HG03196 (cell line): ENCODE data around the gene MED16.
A peak's percentile ranks its signal among the peaks of the same experiment; 100 is the strongest.

ENCODE experiments used
- ATAC-seq: cut with Tn5 transposase; IDR thresholded peaks from one replicate; pipeline ENCODE4 v1.9.1; 2021; ENCODE audit not compliant: unreplicated experiment

MED16 gene

DNA sequence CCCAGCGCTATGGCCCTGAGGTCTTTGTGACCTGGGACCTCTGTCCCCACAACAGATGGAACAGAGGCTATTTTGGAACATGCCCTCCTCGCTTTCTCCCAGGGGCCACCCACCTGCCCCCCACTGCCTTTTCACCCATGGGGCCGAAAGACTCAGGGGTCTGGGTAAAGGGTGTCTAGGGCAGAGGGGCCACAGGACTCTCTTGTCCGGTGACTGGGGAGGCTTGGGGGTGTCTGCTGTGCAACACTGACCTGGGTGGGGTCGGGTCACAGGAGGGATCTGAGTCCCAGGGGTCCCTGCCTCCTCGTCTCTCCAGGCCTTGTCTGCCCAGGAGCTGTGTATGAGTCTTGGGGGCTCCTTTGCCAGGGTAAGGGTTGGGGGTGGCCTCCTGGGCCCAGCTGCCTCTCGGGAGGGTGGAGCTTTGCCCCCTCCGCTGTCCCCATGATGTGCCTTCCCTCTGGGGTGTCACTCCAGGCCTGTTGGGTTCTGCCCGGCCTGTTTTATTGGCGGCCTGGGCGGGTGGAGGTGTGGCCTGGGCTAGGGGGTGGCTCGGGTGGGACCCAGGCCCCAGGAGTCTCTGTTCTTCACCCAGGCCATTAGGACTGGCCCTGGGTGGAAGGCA lies 34.9 kb upstream of the MED16 start:
- ATAC-seq: no peak

DNA sequence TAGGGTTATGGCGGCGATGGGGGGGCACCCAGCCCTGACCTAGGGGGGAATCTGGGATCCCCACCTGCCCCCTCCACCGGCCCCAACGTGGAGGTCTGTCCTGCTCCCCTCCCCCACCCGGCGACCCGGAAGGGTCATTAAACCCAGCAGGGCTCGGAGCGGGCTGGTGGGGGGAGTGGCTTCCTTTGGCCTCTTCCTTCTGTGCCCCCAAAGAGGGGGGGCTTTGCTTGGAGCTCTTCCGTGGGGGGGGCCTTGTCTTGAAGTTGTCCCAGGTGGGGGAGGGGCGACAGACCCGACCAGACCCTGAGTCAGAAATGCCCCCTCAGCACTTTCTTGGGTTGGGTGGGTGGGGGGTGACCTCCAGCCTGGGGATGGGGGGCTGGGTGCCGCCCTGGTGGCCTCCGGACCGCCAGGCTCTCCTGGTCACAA lies 34.4 kb upstream of the MED16 start:
- ATAC-seq: no peak

DNA sequence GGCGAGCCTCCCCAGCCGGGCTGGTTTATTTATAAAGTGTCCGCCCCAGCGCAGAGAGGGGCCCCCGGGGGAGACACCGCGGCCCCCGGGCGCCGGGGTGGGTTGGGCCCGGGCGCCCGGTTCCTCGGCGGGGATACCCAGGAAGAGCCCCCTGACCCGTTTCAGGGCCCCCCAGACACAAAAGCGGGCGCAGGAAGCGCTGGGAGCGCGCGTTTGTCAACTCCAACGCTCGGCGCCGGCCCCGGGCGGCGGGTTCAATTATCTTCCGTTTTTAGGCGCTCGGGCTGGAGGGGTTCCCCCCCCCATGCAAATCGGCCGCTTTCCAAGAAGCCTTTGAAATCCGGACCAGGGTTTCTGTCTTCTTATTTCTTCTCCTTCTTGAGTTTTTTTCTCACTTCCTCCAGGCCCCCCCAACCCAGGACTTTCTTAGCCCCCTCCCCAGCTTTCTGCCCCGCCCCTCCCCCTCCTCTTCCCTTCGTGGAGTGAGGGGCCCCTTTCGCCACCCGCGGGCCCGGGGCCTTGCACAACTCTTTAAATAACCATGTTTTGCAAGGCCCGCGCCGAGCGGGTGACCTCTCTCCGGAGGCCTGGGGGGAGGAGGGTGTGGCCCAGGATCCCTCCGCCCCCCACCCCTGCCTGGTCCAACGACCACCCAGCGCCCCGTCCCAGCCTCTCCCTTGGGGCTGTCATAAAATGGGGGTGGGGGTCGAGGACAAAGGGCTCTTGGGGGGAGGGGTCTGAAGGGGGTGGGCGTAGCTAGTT lies 33.8 kb upstream of the MED16 start:
- no peak for ATAC-seq

DNA sequence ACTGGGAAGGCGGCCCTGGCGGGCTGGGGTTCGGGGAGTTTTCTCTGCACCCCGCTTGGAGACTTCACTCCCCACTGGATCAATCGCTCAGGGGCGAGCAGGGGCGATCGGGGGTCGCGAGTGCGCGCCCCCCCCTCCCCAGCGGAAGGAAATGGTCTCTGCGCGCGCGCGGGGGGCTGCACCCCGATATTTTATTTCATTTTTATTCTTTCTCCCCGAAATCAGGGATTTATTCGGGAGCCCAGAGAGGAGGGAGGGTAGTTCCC lies 33.3 kb upstream of the MED16 start:
- no peak for ATAC-seq

DNA sequence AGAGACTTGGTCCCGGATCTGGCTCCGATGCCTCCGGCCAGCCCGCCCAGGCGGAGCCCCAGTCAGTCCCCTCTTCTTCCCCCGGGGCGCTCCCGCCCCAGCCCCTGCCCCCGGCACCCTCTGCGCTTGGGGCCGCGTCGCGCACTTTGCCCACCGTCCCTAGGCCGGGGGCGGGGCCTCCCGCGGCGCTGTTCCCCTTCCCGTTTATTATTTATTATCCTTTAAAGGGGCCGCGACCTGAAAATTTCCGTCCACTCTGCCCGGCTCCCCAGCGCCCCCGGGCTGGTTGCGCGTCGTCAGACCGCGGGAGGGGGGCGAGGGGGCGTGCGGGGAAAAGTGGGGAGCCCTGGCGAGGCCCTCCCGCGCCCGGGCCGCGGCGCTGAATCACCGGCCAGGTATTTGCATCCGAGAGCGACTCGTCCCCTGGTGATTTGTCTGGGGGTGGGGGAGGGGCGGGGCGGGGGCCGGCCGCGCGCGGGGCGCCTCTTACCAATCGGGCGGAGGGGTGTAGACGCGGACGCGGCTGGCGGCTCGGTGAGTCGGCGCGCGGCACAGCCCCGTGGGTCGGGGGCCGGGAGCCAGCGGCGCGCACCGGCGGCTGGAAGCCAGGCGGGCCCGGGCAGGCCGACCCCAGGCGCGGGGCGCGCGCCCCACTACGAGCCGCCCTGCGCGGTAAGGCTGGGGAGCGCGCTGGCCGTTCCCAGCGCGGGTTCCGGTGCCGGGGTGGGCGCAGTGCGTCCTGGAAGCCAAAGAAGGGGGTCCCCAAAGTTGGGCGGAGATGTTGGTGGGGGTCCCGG lies 32.7 kb upstream of the MED16 start, which contains the start of gene ARID3A:
Gene ARID3A, plus strand, starts transcription at position 510 of the 797 bp plus-strand sequence. CDS start 3,494 bp downstream, outside the sequence.
- ATAC-seq: peak; percentile 39

DNA sequence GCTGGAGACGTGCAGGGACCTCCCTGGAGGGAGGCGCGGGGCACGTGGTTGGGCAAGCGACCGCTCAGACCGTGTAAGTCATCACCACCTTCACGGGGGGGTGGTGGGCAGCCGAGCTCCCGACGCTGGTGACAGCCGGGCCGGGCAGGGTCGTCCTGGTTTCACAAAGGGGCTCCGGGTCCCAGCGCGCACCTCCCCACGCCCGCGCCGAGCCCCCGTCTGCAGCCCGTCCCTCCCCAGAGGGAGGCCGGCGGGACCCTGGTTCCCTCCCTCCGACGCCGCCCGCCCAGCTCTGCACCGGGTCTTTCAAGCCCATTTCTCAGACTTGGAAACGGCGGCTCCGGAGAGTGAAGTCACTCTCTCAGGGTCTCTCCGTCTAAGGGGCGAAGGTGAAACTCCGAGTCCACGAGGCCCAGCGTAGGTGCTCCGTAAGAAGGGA lies 32.1 kb upstream of the MED16 start:
- ATAC-seq: peak; percentile 32

DNA sequence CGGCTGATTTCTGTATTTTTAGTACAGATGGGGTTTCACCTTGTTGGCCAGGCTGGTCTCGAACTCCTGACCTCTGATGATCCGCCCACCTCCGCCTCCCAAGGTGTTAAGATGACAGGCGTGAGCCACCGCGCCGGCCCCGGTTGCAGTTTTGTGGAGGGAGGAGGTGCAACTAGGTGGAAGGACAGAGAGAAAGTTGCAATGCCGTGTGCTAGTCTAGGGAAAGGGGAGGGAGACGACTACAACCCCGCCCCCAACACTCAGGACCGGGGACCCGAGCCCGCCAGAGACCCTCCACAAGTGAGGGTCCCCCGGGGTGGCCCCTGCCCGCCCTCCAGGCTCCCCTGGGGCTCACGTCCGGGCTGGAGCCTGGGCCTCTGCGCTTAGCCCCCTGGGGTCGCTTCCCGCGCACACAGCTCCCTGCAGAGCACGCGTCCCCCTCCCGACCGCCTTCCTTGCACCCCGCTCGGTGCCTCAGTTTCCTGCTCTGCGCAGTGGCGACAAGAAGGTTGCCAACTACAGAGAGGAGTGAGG lies 31.6 kb upstream of the MED16 start:
- peak; percentile 1 for ATAC-seq

DNA sequence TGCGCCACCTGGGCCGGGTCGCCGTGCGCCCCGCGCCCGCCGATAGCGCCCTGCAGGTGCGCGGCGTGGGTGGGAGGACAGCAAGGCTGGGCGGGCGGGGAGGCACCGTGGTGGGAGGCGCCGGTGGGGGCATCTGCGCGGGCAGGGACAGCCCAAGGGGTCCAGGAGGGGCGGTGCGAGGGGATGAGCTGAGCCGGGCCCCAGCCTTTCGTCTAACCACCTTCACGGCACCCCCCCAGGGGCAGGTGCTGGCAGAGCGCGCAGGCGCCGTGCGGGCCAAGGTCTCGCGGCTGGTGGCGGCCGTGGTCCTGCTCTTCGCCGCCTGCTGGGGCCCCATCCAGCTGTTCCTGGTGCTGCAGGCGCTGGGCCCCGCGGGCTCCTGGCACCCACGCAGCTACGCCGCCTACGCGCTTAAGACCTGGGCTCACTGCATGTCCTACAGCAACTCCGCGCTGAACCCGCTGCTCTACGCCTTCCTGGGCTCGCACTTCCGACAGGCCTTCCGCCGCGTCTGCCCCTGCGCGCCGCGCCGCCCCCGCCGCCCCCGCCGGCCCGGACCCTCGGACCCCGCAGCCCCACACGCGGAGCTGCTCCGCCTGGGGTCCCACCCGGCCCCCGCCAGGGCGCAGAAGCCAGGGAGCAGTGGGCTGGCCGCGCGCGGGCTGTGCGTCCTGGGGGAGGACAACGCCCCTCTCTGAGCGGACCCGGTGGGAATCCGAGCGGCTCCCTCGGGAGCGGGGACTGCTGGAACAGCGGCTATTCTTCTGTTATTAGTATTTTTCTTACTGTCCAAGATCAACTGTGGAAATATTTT lies 27.3 kb upstream of the MED16 start:
- no peak for ATAC-seq

DNA sequence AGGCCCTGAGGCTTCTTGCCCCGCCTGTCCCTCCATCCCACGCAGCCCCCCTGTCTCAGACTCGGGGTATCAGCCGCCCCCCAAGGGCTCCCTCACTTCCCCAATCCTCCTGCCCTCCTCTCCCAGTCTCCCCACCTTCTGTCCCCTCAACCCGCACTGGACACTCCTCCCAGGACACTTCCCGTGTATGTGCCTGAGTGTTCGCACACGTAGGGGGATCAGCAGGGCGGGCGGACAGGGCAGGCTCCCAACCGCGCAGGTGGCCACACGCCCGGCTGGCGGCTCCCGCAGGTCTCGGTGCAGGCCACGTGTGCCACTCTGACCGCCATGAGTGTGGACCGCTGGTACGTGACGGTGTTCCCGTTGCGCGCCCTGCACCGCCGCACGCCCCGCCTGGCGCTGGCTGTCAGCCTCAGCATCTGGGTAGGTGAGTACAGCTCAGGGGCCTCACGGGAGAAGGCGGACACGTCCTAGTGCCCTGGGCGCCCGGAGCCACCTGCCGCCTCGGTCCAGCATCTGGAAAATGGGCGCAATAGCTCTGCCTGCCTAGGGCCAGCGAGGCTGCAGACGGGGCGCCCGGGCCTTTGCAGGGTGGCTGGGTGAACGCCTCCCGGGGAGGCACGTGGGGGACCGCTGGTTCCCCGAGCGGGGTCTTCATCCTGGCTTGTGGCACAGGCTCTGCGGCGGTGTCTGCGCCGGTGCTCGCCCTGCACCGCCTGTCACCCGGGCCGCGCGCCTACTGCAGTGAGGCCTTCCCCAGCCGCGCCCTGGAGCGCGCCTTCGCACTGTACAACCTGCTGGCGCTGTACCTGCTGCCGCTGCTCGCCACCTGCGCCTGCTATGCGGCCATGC lies 26.4 kb upstream of the MED16 start:
- no peak for ATAC-seq

DNA sequence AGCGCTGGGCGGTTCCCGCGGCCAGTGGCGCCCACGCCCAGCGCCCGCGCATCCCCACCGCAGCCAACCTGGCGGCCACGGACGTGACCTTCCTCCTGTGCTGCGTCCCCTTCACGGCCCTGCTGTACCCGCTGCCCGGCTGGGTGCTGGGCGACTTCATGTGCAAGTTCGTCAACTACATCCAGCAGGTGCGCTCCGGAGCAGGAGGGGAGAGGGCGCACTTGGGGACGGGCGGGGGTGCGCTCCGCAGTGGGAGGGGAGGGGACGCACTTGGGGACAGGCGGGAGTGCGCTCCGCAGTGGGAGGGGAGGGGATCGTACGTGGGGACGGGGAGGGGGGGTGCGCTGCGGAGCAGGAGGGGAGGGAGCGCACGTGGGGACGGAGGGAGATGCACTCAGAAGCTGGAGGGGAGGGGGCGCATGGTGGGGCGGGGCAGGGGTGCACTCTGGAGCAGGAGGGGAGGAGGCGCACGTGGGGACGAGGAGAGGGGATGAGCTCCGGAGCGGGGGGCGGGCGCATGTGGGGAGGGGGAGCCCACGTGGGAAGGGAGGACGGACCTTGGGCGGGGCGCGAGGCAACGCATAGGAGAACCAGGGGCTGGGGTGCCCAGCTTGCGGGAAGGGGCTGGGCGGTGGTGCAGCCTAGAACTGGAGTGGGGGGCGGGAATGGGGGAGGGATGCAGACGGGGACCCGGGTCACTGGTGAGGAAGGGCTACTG lies 25.7 kb upstream of the MED16 start:
- no peak for ATAC-seq

DNA sequence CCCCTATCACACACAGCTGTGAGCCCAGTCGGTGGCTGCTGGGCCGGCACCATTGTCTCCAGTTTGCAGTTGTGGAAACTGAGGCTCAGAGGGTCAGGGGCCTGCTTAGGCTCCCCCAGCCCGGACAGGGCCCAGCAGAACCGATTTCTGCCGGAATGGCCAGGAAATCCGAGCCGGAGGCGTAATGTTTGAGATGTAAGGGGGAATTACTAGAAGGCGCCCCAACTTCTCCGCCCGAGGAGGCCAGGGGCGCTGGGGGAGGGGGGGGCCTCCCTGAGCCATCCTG lies 25.1 kb upstream of the MED16 start:
- no peak for ATAC-seq

DNA sequence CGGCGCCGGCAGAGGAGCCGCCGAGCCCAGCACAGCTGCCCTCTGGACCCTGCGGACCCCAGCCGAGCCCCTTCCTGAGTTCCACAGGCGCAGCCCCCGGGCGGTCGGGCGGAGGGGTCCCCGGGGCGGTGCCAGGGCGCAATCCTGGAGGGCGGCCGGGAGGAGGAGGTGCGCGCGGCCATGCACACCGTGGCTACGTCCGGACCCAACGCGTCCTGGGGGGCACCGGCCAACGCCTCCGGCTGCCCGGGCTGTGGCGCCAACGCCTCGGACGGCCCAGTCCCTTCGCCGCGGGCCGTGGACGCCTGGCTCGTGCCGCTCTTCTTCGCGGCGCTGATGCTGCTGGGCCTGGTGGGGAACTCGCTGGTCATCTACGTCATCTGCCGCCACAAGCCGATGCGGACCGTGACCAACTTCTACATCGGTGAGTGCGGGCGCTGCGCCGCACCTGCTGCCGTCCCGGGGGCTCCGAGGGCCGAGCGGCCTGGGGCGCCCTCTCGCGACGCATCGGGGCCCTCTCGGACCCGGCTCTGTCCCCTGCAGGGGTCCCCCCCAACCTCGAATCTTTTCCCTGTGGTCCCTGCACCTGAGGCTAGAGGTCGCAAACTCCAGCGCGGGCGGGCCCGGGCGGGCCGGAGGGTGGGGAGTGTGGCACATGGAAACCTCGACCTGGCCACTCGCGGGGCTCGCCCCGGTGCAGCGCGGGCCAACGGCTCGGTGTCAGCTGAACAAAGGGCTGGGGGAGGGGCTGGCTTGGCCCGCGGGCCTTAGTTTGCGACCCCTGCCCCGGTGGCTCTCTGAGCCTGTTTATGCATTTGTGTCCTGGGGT lies 24.6 kb upstream of the MED16 start, which contains the start of gene KISS1R:
Gene KISS1R, plus strand, starts transcription at position 11 of the 829 bp plus-strand sequence. Its CDS starts 170 bp downstream, at position 181.
- ATAC-seq: no peak

DNA sequence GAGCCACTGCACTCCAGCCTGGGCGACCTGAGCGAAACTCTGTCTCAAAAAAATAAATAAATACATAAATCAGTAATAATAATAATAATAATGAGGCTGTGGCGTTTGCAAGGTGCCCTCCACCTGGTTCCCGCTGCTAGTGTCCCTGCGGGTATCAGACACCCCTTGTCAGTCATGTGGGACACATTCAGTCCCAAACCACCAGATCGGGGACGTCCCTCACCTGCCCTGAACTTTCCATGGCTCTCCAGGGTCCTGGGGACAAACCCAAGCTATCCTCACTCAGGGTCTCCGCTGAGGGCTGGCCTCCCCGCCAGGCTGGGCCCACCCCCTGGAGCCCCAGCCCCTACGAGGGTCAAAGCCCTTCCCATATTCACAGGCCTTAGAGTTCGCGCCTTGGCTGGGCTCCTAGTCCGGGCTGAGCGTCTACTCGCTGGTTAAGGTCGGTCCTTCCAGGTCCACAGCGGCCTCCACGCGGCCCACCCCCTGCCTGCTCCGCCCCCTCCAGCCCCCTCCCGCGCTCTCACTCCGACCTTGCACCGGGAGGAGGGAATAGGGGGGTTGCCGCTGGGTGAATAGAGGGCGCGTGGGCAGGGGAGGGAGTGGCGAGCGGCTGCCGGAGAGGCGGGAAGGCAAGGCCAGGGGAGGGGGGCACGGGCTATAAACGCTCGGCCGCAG lies 23.8 kb upstream of the MED16 start:
- no peak for ATAC-seq

DNA sequence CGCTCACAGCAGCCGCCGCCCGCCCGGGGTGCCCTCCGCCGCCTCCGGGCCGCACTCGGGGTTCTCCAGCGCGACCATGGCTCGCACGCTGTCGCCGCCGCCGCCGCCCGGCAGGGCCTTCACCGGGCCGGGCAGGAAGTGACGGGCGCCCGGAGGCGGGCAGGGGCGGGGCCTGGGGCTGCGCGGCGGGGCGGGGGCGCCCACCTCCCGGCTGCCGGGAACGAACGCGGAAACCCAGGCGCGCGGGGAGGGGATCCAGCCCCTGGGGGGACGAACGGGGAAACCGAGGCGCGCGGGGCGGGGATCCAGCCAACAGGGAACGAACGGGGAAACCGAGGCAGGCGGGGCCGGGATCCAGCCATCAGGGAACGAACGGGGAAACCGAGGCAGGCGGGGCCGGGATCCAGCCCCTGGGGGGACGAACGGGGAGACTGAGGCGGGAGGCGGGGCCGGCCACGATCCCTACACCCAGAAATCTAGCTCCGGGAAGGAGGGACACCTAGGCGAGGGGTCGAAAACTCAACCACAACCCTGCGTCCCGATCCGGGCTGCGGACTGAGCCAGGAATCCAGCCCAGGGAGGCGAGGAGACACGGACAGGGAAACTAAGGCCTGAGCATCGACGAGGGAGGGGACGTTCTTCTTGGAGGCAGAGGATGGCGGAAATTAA lies 20.2 kb upstream of the MED16 start, which contains the start of gene R3HDM4:
Gene R3HDM4, minus strand, starts transcription at position 140 of the 669 bp plus-strand sequence. Its CDS starts 62 bp downstream, at position 78.
- no peak for ATAC-seq

DNA sequence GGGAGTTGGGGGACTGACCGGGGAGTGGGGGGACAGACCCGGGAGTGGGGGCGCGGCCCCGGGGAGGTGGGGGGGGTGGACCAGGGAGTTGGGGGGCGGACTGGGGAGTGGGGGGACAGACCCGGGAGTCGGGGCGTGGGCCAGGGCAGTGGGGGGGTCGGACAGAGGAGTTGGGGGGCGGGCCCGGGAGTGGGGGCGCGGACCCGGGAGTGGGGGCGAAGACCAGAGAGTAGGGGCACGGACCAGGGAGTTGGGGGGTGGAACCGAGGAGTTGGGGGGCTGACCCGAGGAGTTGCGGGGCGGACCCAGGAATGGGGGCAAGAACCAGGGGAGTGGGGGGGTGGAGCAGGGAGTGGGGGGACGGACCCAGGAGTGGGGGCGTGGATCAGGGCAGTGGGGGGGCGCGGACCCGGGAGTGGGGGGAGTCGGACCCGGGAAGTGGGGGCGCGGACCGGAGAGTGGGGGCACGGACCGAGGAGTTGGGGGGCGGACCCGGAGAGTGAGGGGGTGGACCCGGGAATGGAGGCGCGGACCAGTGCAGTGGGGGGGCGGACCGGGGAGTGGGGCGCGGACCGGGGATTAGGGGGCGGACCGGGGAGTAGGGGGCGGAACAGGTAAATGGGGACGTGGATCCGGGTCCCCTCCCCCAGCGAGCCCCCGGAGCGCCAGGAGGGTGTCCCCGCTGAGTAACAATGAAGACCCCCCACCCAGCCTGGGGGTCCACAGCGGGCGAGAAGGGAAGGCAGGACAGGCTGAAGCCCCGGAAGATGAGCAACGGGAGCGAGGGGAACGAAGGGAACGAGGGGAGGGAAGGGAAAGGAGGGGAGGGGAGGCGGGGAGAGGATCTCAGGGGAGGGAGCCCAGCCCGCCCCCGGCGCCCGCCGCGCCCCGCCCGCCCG lies 19.4 kb upstream of the MED16 start:
- ATAC-seq: no peak
